AG04449 (cell line): ENCODE results near the gene RGS6.

ENCODE experiments used
- CTCF ChIA-PET: fragments of 350-600 bp; formaldehyde crosslinking; extraction: SDS; loops from one replicate; lab custom pipeline; 2021; ENCODE audit warnings: antibody characterized with exemption; lab: Yijun Ruan, JAX
- POLR2A ChIA-PET: fragments of 400-600, 350-600 bp; formaldehyde crosslinking; extraction: SDS; loops from one replicate; lab custom pipeline; 2020; ENCODE audit warnings: antibody characterized with exemption, inconsistent platforms; lab: Yijun Ruan, JAX
- DNase-seq: peaks from one replicate; pipeline ENCODE4 v3.0.0-alpha.2; 2010; ENCODE audit warnings: low read depth, low spot score
- H3K4me3 ChIP-seq: 2 replicates; pipeline ENCODE4 v1.5.1; 2011; ENCODE audit warnings: low read depth, mild to moderate bottlenecking, control low read depth, low read length
- TF ChIP-seq, protein P1 (sequence below): IDR thresholded peaks from one replicate; pipeline ENCODE4 v1.5.1; 2011; ENCODE audit warnings: mild to moderate bottlenecking, moderate library complexity, low read length, control low read depth, inconsistent platforms; ENCODE audit not compliant: insufficient read depth; ENCODE audit errors: missing control alignments

Gene RGS6

DNA sequence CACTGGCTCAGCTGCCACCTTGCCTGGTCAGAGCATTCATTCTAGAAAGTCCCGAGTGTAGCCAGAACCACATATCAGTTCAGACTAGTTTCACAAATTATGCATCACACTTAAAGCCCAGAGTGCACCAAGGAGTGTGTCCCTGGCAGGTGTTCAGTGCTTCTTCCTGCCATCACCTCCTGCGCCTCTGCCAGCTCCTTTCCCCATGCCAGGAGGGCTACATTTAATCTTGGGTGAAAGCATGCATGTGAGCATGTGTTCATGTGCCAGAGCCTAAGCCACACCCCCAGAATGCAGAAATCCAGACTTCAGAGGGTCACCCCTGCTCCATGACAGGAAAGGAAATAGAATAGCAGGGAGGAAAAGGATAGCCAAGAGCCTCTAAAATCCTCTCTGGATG lies 580.1 kb downstream of the RGS6 start:
- no peak for DNase-seq
- CTCF ChIA-PET, result interaction anchor here (0.6 to 24.4 kb wide), 12 partner anchors 109 to 547 kb away, joined by 3 to 782 read pairs (median 4); partner anchors contain the start of gene RBM25
- H3K4me3 ChIP-seq, result no peak overlapping the region
- TF ChIP-seq, protein P1, sequence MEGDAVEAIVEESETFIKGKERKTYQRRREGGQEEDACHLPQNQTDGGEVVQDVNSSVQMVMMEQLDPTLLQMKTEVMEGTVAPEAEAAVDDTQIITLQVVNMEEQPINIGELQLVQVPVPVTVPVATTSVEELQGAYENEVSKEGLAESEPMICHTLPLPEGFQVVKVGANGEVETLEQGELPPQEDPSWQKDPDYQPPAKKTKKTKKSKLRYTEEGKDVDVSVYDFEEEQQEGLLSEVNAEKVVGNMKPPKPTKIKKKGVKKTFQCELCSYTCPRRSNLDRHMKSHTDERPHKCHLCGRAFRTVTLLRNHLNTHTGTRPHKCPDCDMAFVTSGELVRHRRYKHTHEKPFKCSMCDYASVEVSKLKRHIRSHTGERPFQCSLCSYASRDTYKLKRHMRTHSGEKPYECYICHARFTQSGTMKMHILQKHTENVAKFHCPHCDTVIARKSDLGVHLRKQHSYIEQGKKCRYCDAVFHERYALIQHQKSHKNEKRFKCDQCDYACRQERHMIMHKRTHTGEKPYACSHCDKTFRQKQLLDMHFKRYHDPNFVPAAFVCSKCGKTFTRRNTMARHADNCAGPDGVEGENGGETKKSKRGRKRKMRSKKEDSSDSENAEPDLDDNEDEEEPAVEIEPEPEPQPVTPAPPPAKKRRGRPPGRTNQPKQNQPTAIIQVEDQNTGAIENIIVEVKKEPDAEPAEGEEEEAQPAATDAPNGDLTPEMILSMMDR, result no peak
- POLR2A ChIA-PET, result no interaction called here

DNA sequence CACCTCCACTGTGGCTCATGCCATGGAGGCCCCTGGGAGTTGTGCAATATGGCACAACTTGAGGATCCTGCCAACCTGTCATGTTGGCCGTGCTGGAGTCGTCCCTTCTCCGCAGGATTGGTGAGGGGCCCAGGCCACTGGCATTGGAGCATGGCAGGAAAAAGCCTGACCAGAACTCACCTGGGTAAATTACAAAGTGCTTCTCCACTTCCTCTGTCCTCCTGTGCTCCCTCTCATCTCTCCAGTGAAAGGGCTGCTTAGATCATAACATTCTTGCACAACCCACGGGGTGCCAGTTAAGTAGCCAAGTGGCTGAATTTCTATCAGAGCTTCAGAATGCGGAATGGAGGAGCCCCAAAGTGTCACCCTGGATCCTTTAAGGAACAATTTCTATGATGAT lies 580.7 kb downstream of the RGS6 start:
- H3K4me3 ChIP-seq, result no peak overlapping the region
- TF ChIP-seq, protein P1, result no peak
- ChIA-PET CTCF (interaction anchor here (0.7 to 24.4 kb wide), 28 partner anchors 8 to 959 kb away, joined by 3 to 782 read pairs (median 8); partner anchors contain the start of gene RBM25), POLR2A (no interaction called here)
- DNase-seq, result no peak

DNA sequence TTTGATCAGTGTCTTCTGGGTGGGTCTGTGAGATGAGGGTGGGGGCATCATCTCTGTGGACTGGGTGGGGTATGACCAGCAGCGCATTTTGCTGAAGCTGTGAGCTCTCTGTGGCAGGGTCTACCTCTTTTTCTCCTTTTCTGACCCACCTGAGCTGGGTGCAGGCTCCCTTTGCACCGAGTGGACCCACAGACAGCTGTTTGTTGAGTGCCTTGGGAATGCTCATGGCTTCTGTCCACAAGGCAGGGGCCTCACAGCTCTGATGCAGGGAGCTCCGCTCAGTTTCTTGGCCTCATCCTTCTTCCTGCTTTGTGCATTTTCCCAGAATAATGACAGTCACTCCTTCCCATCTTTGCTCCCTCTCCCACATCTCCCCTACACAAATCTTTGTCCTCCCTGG lies 581.1 kb downstream of the RGS6 start:
- POLR2A ChIA-PET, result interaction anchor here (1.1 kb wide), 1 partner anchor 545 kb away, joined by 3 read pairs; the partner anchor contains the start of gene RBM25
- CTCF ChIA-PET, result interaction anchor here (0.7 to 24.4 kb wide), 70 partner anchors 9 to 1118 kb away, joined by 3 to 782 read pairs (median 5); partner anchors contain the start of genes DPF3 and RBM25
- TF ChIP-seq, protein P1, result no peak

DNA sequence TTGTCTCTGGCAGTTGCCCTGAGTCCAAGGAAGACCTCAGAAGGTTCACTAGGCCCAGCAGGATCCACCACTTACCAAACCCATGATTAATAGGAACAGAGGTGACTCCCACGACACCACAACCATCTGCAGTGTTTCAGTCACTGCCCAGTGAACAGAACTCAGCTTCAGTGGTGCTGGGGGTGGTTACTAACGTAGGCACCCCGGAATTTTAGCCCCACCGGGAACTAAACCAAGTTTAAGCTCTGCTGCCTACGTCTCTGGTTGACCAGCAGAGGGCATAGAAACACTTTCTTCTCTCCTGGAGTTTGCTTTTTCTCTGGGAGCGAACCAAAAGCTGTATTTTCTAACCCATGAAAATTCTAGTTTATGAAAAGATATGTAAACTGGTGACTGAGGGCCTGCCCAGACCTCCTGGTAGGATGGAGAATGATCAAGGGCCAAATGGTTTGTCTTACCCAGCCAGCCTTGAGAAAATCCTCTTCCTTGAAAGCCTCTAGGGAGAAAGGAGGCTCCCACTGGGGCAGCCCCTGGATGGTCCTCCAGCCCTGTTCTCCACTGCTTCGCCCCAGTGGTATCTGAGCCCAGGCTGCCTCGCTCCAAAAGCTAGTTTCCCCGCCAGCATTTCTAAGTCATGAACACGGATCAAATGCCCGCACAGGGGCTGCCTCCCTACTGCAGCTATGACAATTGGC lies 581.9 kb downstream of the RGS6 start:
- H3K4me3 ChIP-seq, result no peak overlapping the region
- ChIA-PET POLR2A (interaction anchor here (0.6 to 1.1 kb wide), 3 partner anchors 267 to 544 kb away, joined by 3 to 4 read pairs (median 3); partner anchors contain the start of gene RBM25), CTCF (interaction anchor here (0.6 to 24.4 kb wide), 100 partner anchors 9 to 1117 kb away, joined by 3 to 782 read pairs (median 4); partner anchors contain the start of genes DPF3 and RBM25)
- TF ChIP-seq, protein P1, result peak; percentile 74
- peak; percentile 14 for DNase-seq

More for the DNA sequence above, 581.1 kb downstream of the RGS6 start:
- H3K4me3 ChIP-seq, result no peak overlapping the region
- DNase-seq, result no peak

DNA sequence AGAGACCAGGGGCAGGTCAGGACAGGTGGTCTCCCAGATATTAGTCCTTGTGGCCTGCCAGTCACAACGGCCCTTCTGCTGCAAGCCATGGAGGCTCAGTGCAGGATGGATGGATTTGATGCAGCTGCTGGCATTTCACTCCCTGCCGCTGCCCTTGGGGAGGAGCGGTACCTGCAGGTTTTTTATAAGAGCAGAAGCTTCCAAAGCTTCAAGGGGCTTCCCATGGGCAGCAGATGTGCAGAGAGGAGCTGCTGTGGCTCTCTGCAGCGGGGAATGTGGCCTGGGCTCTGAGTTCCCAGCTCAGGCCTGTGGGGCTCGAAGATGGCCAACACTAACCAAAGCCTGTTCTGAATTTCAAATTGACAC lies 582.4 kb downstream of the RGS6 start:
- CTCF ChIA-PET, result interaction anchor here (0.6 to 24.4 kb wide), 86 partner anchors 10 to 1116 kb away, joined by 3 to 782 read pairs (median 5); partner anchors contain the start of genes DPF3 and RBM25
- no peak for DNase-seq
- TF ChIP-seq, protein P1, result no peak
- POLR2A ChIA-PET, result interaction anchor here (0.6 to 1.1 kb wide), 3 partner anchors 267 to 544 kb away, joined by 3 to 4 read pairs (median 3); partner anchors contain the start of gene RBM25
- H3K4me3 ChIP-seq, result no peak overlapping the region
